GM12878 (cell line): ENCODE data around the gene ADH7. TPM values are rescaled to one million over a fixed set of nuclear protein-coding genes. Genes with fewer than 3 reads are reported as not detected.

Experiments used
- BHLHE40 ChIP-seq, 2 experiments: fragments of 450-650 bp in 1 of 2; IDR thresholded peaks; 2 replicates each; pipeline ENCODE4 v1.6.1; 2011 to 2017; ENCODE audit warnings: low read depth in 2 of 2, borderline replicate concordance in 1 of 2, improper control_type of control experiment in 1 of 2, low read length in 1 of 2, mild to moderate bottlenecking in 1 of 2
- CHD4 ChIP-seq: fragments of 200-600 bp; sonication (generic); IDR thresholded peaks from 2 replicates; pipeline ENCODE4 v1.6.1; 2016; ENCODE audit warnings: mild to moderate bottlenecking
- HDGF ChIP-seq: fragments of 450-650 bp; IDR thresholded peaks from 2 replicates; pipeline ENCODE4 v1.6.1; 2016; ENCODE audit warnings: antibody characterized with exemption
- JUND ChIP-seq: IDR thresholded peaks from 2 replicates; pipeline ENCODE4 v1.6.1; 2012; ENCODE audit warnings: low read depth, mild to moderate bottlenecking, low read length, improper control_type of control experiment, moderate library complexity
- MEF2A ChIP-seq: IDR thresholded peaks from 2 replicates; pipeline ENCODE4 v1.6.1; 2011; ENCODE audit warnings: low read depth, mild to moderate bottlenecking, low read length, moderate library complexity; ENCODE audit not compliant: insufficient read depth
- PAX8 ChIP-seq: fragments of 450-650 bp; IDR thresholded peaks from 2 replicates; pipeline ENCODE4 v1.6.1; 2017; ENCODE audit warnings: mild to moderate bottlenecking, moderate library complexity
- POLR2AphosphoS2 ChIP-seq: IDR thresholded peaks from 2 replicates; pipeline ENCODE4 v1.6.1; 2011; ENCODE audit warnings: low read depth, mild to moderate bottlenecking, low read length, improper control_type of control experiment, moderate library complexity
- RB1 ChIP-seq: fragments of 450-650 bp; formaldehyde crosslinking; IDR thresholded peaks from 2 replicates; pipeline ENCODE4 v1.6.1; 2017; ENCODE audit warnings: mild to moderate bottlenecking, borderline replicate concordance
- RBBP5 ChIP-seq: fragments of 200-600 bp; sonication (generic); conservative IDR thresholded peaks from 2 replicates; pipeline ENCODE4 v1.6.1; 2016
- RCOR1 ChIP-seq: conservative IDR thresholded peaks from 2 replicates; pipeline ENCODE4 v1.6.1; 2012; ENCODE audit warnings: low read depth, low read length, improper control_type of control experiment
- RELA ChIP-seq: fragments of 450-650 bp; IDR thresholded peaks from 2 replicates; pipeline ENCODE4 v1.8.0; 2014; ENCODE audit warnings: borderline replicate concordance; ENCODE audit not compliant: partially characterized antibody
- SMAD1 ChIP-seq: fragments of 450-650 bp; IDR thresholded peaks from 2 replicates; pipeline ENCODE4 v1.6.1; 2018; ENCODE audit warnings: mild to moderate bottlenecking, low read depth; ENCODE audit not compliant: partially characterized antibody
- SP1 ChIP-seq: IDR thresholded peaks from one replicate; pipeline ENCODE4 v1.6.1; 2011; ENCODE audit warnings: low read depth, low read length
- TAF1 ChIP-seq: IDR thresholded peaks from 2 replicates; pipeline ENCODE4 v1.6.1; 2011; ENCODE audit warnings: mild to moderate bottlenecking, low read depth, low read length, borderline replicate concordance
- ZNF622 ChIP-seq: fragments of 450-650 bp; IDR thresholded peaks from 2 replicates; pipeline ENCODE4 v1.6.1; 2017; ENCODE audit warnings: mild to moderate bottlenecking, inconsistent platforms
- polyA plus RNA-seq, 11 experiments: library from polyadenylated mRNA; depleted of rRNA in 4 of 11; unstranded in 6 of 11; stranded (reverse) in 5 of 11; fragments of >200 nt; fragmentation: Nextera tagmentation in 4 of 11; fragmentation: Illumina TruSeq in 1 of 11; extraction: Ambion mirVana in 4 of 11; extraction: Trizol in 1 of 11; gene quantifications; 1 replicate in 1 of 11; 2 replicates in 10 of 11; pipeline versions ENCODE4 v1.2.1 to v1.2.3, GENCODE V29; 2011 to 2016; ENCODE audit warnings: inconsistent platforms in 2 of 11, missing spikeins in 2 of 11, low read depth in 1 of 11
- total RNA-seq, 4 experiments: library from RNA; depleted of rRNA in 3 of 4; stranded (reverse); fragments of >200 nt in 3 of 4; fragmentation: Illumina TruSeq in 1 of 4; extraction: Trizol in 1 of 4; gene quantifications; 2 replicates each; pipeline versions ENCODE4 v1.2.1 to v1.2.3, GENCODE V29; 2013 to 2021
- TF ChIP-seq, protein P1 (sequence below): fragments of 450-650 bp; conservative IDR thresholded peaks from 2 replicates; pipeline ENCODE4 v1.6.1; 2017; ENCODE audit warnings: mild to moderate bottlenecking, moderate library complexity
- TF ChIP-seq, protein P2 (sequence below): fragments of 450-650 bp; IDR thresholded peaks from 2 replicates; pipeline ENCODE4 v1.6.1; 2016; ENCODE audit warnings: mild to moderate bottlenecking
- TF ChIP-seq, protein P3 (sequence below): fragments of 450-650 bp; IDR thresholded peaks from 2 replicates; pipeline ENCODE4 v1.6.1; 2017; ENCODE audit warnings: mild to moderate bottlenecking, low read depth, inconsistent platforms; ENCODE audit not compliant: poor library complexity, severe bottlenecking
- TF ChIP-seq, protein P4 (sequence below): IDR thresholded peaks from 2 replicates; pipeline ENCODE4 v1.6.1; 2012; ENCODE audit warnings: low read length, inconsistent platforms
- TF ChIP-seq, protein P5 (sequence below): fragments of 450-650 bp; IDR thresholded peaks from 2 replicates; pipeline ENCODE4 v1.6.1; 2017; ENCODE audit warnings: mild to moderate bottlenecking, moderate library complexity

ADH7 gene
- total and polyA plus RNA-seq, 10 of the 15 experiments (the other 5 are each of a cell fraction or from before 2014, with no cell fraction given) = not detected

DNA sequence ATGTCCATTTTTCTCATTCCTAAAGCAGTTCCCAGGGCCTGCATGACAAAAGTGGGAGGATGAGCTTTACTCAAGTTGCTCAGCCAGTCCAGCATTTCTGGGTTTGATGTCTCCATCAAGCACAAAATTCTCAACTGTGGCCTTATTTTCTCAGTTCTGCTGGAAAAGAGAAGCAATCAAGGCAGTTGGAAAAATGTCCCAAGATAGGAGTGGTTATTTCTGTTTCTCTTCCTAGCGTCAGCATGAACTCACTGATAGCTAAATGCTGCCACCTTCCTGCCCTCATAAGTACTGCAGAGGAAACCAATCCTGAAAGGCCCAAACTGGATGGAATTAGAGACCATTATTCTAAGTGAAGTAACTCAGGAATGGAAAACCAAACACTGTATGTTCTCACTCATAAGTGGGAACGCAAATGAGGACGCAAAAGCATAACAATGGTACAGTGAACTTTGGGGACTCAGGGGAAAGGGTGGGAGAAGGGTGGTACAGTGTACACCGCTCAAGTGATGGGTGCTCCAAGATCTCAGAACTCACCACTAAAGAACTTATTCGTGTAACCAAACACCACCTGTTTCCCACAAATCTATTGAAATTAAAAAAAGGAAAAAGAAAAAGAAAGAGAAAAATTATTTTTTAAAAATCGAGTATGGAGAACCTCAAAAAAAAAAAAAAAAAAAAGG lies 29.6 kb downstream of the ADH7 start (continued):
- TF ChIP-seq, protein P1, sequence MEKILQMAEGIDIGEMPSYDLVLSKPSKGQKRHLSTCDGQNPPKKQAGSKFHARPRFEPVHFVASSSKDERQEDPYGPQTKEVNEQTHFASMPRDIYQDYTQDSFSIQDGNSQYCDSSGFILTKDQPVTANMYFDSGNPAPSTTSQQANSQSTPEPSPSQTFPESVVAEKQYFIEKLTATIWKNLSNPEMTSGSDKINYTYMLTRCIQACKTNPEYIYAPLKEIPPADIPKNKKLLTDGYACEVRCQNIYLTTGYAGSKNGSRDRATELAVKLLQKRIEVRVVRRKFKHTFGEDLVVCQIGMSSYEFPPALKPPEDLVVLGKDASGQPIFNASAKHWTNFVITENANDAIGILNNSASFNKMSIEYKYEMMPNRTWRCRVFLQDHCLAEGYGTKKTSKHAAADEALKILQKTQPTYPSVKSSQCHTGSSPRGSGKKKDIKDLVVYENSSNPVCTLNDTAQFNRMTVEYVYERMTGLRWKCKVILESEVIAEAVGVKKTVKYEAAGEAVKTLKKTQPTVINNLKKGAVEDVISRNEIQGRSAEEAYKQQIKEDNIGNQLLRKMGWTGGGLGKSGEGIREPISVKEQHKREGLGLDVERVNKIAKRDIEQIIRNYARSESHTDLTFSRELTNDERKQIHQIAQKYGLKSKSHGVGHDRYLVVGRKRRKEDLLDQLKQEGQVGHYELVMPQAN = no peak
- TF ChIP-seq RBBP5 = no peak
- TF ChIP-seq RELA = no peak
- TF ChIP-seq MEF2A = no peak
- TF ChIP-seq HDGF = no peak
- TF ChIP-seq, protein P2, sequence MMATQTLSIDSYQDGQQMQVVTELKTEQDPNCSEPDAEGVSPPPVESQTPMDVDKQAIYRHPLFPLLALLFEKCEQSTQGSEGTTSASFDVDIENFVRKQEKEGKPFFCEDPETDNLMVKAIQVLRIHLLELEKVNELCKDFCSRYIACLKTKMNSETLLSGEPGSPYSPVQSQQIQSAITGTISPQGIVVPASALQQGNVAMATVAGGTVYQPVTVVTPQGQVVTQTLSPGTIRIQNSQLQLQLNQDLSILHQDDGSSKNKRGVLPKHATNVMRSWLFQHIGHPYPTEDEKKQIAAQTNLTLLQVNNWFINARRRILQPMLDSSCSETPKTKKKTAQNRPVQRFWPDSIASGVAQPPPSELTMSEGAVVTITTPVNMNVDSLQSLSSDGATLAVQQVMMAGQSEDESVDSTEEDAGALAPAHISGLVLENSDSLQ = no peak
- no peak for TF ChIP-seq RCOR1
- TF ChIP-seq, protein P3, sequence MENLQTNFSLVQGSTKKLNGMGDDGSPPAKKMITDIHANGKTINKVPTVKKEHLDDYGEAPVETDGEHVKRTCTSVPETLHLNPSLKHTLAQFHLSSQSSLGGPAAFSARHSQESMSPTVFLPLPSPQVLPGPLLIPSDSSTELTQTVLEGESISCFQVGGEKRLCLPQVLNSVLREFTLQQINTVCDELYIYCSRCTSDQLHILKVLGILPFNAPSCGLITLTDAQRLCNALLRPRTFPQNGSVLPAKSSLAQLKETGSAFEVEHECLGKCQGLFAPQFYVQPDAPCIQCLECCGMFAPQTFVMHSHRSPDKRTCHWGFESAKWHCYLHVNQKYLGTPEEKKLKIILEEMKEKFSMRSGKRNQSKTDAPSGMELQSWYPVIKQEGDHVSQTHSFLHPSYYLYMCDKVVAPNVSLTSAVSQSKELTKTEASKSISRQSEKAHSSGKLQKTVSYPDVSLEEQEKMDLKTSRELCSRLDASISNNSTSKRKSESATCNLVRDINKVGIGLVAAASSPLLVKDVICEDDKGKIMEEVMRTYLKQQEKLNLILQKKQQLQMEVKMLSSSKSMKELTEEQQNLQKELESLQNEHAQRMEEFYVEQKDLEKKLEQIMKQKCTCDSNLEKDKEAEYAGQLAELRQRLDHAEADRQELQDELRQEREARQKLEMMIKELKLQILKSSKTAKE = peak; percentile 22
- TF ChIP-seq, protein P4, sequence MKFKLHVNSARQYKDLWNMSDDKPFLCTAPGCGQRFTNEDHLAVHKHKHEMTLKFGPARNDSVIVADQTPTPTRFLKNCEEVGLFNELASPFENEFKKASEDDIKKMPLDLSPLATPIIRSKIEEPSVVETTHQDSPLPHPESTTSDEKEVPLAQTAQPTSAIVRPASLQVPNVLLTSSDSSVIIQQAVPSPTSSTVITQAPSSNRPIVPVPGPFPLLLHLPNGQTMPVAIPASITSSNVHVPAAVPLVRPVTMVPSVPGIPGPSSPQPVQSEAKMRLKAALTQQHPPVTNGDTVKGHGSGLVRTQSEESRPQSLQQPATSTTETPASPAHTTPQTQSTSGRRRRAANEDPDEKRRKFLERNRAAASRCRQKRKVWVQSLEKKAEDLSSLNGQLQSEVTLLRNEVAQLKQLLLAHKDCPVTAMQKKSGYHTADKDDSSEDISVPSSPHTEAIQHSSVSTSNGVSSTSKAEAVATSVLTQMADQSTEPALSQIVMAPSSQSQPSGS = no peak
- TF ChIP-seq CHD4 = no peak
- TF ChIP-seq, protein P5, sequence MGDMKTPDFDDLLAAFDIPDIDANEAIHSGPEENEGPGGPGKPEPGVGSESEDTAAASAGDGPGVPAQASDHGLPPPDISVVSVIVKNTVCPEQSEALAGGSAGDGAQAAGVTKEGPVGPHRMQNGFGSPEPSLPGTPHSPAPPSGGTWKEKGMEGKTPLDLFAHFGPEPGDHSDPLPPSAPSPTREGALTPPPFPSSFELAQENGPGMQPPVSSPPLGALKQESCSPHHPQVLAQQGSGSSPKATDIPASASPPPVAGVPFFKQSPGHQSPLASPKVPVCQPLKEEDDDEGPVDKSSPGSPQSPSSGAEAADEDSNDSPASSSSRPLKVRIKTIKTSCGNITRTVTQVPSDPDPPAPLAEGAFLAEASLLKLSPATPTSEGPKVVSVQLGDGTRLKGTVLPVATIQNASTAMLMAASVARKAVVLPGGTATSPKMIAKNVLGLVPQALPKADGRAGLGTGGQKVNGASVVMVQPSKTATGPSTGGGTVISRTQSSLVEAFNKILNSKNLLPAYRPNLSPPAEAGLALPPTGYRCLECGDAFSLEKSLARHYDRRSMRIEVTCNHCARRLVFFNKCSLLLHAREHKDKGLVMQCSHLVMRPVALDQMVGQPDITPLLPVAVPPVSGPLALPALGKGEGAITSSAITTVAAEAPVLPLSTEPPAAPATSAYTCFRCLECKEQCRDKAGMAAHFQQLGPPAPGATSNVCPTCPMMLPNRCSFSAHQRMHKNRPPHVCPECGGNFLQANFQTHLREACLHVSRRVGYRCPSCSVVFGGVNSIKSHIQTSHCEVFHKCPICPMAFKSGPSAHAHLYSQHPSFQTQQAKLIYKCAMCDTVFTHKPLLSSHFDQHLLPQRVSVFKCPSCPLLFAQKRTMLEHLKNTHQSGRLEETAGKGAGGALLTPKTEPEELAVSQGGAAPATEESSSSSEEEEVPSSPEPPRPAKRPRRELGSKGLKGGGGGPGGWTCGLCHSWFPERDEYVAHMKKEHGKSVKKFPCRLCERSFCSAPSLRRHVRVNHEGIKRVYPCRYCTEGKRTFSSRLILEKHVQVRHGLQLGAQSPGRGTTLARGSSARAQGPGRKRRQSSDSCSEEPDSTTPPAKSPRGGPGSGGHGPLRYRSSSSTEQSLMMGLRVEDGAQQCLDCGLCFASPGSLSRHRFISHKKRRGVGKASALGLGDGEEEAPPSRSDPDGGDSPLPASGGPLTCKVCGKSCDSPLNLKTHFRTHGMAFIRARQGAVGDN = no peak
- no peak for TF ChIP-seq PAX8
- TF ChIP-seq POLR2AphosphoS2 = no peak
- no peak for TF ChIP-seq SMAD1
- TF ChIP-seq BHLHE40 (IDR thresholded peaks at IDR 0.05; ENCODE audit: borderline replicate concordance in 1 of 2, low read depth in 2 of 2, low read length in 1 of 2) = no peak
- no peak for TF ChIP-seq ZNF622
- TF ChIP-seq TAF1 = no peak
- peak; percentile 72; the same call in 1 of the 2 replicates for TF ChIP-seq RB1
- no peak for TF ChIP-seq JUND
- TF ChIP-seq SP1 = no peak
